ENCODE measurements around the gene CCDC192. TPM values are rescaled to one million over a fixed set of nuclear protein-coding genes. Genes with fewer than 3 reads are reported as not detected.
"Not testable (repeated sequence)": the region's sequence is repeated elsewhere in the genome, so short reads cannot be mapped to it uniquely, and the experiment has no call there.

Gene CCDC192
- total RNA-seq, 1 experiment from 2014 or later = 0.52 TPM

DNA sequence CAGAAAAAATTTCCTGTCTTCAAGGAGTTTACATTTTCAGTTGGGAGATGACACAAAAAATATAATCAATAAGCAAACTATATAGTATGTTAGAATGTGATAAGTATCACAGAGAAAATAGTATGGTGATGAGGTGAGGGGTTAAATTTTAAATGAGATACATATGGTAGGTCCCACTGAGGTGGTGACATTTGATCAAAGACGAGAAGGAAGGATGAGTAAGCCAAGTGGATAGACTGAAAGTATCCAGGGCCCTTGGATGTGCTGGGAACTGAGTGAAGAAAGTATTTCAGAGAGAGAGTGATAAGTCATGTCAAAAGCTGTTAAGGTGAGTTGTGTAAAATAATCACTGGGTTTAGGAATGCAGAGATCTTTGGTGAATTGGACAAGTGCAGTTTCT lies 3.5 kb downstream of the CCDC192 start:
- TF ChIP-seq, protein P1, sequence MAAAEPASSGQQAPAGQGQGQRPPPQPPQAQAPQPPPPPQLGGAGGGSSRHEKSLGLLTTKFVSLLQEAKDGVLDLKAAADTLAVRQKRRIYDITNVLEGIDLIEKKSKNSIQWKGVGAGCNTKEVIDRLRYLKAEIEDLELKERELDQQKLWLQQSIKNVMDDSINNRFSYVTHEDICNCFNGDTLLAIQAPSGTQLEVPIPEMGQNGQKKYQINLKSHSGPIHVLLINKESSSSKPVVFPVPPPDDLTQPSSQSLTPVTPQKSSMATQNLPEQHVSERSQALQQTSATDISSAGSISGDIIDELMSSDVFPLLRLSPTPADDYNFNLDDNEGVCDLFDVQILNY (CRISPR knock-in tag; IDR thresholded peaks at IDR 0.05) = no peak
- TF ChIP-seq CREM (CRISPR knock-in tag; IDR thresholded peaks at IDR 0.05) (no peak), ZNF219 (CRISPR knock-in tag; IDR thresholded peaks at IDR 0.05; ENCODE audit: borderline replicate concordance) (no peak), GABPB1 (CRISPR knock-in tag; IDR thresholded peaks at IDR 0.05) (no peak), GRHL2 (CRISPR knock-in tag; IDR thresholded peaks at IDR 0.05; ENCODE audit: insufficient replicate concordance, severe bottlenecking) (no peak)
- TF ChIP-seq, protein P2, sequence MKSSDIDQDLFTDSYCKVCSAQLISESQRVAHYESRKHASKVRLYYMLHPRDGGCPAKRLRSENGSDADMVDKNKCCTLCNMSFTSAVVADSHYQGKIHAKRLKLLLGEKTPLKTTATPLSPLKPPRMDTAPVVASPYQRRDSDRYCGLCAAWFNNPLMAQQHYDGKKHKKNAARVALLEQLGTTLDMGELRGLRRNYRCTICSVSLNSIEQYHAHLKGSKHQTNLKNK (CRISPR knock-in tag; IDR thresholded peaks at IDR 0.05) = no peak
- Mint-ChIP-seq H3K27me3 (ENCODE audit: low read depth) (no peaks in the 10 kb centered on the region), H3K36me3 (no peaks in the 10 kb centered on the region), H3K27ac (no peak overlapping the region), H3K4me1 (peaks cover 9% of the 10 kb centered on the region), H3K9me3 (no peaks in the 10 kb centered on the region), H3K4me3 (no peak overlapping the region)
- ChIA-PET POLR2A (no interaction called here), CTCF (no interaction called here)
- DNase-seq (ENCODE audit: low spot score) (no peak), ATAC-seq (no peak)

DNA sequence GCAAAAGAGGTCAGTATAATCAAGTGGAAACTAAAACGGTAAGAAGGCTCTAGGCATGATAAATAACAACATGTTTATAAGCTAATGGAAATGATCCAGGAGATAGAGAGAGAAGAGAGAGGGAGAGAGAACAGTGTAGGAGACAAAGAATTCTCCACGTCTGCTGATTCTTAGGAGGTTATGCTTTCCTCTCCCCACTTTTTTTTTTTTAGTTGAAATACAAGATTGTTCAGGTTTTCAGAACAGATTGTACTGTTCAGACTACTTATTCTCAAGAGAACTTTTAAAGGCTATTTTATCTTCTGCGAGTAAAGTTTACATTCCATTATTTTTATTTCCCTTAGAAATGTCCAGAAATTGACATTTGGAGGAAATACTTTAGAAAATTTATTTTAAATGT lies 4.0 kb downstream of the CCDC192 start:
- ATAC-seq = no peak

DNA sequence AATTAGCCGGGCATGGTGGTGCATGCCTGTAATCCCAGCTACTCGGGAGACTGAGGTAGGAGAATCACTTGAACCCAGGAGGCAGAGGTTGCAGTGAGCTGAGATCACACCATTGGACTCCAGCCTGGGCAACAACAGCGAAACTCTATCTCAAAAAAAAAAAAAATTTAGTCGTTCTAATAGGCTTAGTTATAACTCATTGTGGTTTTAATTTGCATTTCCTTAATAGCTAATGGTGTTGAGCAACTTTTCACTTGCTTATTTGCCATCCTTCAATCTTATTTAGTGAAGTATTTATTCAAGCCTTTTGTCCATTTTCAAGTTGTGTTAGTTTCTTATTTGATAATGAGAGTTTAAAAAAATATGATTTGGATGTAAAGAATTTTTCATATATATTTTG lies 9.9 kb downstream of the CCDC192 start:
- ATAC-seq; H3K4me1 Mint-ChIP-seq; H3K36me3 Mint-ChIP-seq; POLR2A ChIA-PET; H3K27me3 Mint-ChIP-seq (ENCODE audit: low read depth); H3K4me3 Mint-ChIP-seq; H3K27ac Mint-ChIP-seq; H3K9me3 Mint-ChIP-seq; CTCF ChIA-PET; DNase-seq (ENCODE audit: low spot score): not testable (repeated sequence)

More for the DNA sequence above, 4.0 kb downstream of the CCDC192 start:
- no peak for DNase-seq (ENCODE audit: low spot score)
- Mint-ChIP-seq H3K27ac (no peak overlapping the region), H3K36me3 (no peaks in the 10 kb centered on the region), H3K27me3 (ENCODE audit: low read depth) (no peaks in the 10 kb centered on the region), H3K9me3 (no peaks in the 10 kb centered on the region), H3K4me1 (peaks cover 11% of the 10 kb centered on the region), H3K4me3 (no peak overlapping the region)
- no peak for TF ChIP-seq ZBTB21 (CRISPR knock-in tag; IDR thresholded peaks at IDR 0.05; ENCODE audit: borderline replicate concordance)
- no peak for TF ChIP-seq NFATC4 (CRISPR knock-in tag; IDR thresholded peaks at IDR 0.05)
- TF ChIP-seq, protein P3, sequence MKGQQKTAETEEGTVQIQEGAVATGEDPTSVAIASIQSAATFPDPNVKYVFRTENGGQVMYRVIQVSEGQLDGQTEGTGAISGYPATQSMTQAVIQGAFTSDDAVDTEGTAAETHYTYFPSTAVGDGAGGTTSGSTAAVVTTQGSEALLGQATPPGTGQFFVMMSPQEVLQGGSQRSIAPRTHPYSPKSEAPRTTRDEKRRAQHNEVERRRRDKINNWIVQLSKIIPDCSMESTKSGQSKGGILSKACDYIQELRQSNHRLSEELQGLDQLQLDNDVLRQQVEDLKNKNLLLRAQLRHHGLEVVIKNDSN (CRISPR knock-in tag; IDR thresholded peaks at IDR 0.05) = no peak
- CTCF ChIA-PET = no interaction called here
- POLR2A ChIA-PET = no interaction called here

DNA sequence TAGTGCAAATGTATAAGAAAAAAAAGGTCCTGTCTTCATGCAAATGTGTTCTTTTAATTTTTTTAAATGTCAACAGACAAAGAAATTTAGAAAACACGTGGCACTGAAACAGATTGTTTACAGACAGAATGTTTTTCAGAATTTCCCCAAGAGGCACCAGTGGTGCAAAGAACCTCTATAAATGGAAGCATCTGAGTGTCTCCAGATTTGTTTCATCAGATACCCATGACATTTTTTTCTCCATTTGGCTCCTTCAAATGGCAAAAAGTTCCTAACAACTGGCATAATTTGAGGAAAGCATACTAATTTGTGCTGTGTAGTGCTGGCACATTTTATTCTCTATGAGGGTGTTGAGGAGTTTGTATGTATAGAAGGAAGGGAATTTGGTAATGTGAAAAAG lies 15.0 kb downstream of the CCDC192 start:
- Mint-ChIP-seq H3K4me3 (no peak overlapping the region), H3K4me1 (no peaks in the 10 kb centered on the region), H3K27me3 (ENCODE audit: low read depth) (no peaks in the 10 kb centered on the region), H3K9me3 (peaks cover 36% of the 10 kb centered on the region), H3K36me3 (peaks cover 22% of the 10 kb centered on the region), H3K27ac (no peak overlapping the region)
- no peak for ATAC-seq
- TF ChIP-seq TCF7 (CRISPR knock-in tag; IDR thresholded peaks at IDR 0.05; ENCODE audit: low read depth) (no peak), ZNF671 (CRISPR knock-in tag; IDR thresholded peaks at IDR 0.05) (no peak)
- TF ChIP-seq, protein P3 (CRISPR knock-in tag; IDR thresholded peaks at IDR 0.05) = no peak
- CTCF ChIA-PET = no interaction called here
- POLR2A ChIA-PET = no interaction called here
- no peak for DNase-seq (ENCODE audit: low spot score)

DNA sequence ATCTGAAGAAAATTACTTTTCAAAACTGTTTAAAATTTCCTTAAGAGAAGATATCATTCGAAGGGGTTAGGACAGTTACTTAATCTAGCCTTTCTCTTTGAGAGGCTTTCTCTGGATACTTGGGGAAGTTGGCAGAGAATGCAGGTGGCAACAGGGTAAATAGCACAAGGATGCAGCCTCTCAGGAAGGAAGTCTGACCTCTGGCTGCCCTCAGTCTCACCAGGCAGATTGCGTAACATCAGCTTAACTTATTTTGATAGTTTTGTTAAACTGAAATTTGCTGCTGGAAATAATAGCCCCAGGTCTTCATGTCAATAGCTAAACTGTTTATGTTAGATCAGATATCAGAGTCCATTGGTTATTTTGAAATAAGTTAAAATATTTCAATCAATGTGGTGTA lies 20.4 kb downstream of the CCDC192 start:
- TF ChIP-seq CBFB (CRISPR knock-in tag; IDR thresholded peaks at IDR 0.05; ENCODE audit: low read depth) (no peak), SMAD3 (CRISPR knock-in tag; IDR thresholded peaks at IDR 0.05; ENCODE audit: borderline replicate concordance) (no peak), ETV6 (CRISPR knock-in tag; IDR thresholded peaks at IDR 0.05) (no peak), JAZF1 (CRISPR knock-in tag; IDR thresholded peaks at IDR 0.05) (no peak), EMX1 (CRISPR knock-in tag; IDR thresholded peaks at IDR 0.05) (no peak), NR2C2 (CRISPR knock-in tag; IDR thresholded peaks at IDR 0.05) (no peak), MXD4 (CRISPR knock-in tag; IDR thresholded peaks at IDR 0.05; ENCODE audit: borderline replicate concordance) (no peak)
- TF ChIP-seq, protein P2 (CRISPR knock-in tag; IDR thresholded peaks at IDR 0.05) = no peak
- H3K36me3 Mint-ChIP-seq = peaks cover 22% of the 10 kb centered on the region
- no peak for ATAC-seq
- no peaks in the 10 kb centered on the region for H3K27me3 Mint-ChIP-seq (ENCODE audit: low read depth)
- no peak overlapping the region for H3K27ac Mint-ChIP-seq
- peaks cover 31% of the 10 kb centered on the region for H3K9me3 Mint-ChIP-seq
- H3K4me3 Mint-ChIP-seq = no peak overlapping the region
- CTCF ChIA-PET = no interaction called here
- no peaks in the 10 kb centered on the region for H3K4me1 Mint-ChIP-seq
- POLR2A ChIA-PET = no interaction called here
- DNase-seq (ENCODE audit: low spot score) = no peak

All from WTC11 (cell line).